ENCODE data around the gene XRN1. TPM values are rescaled to one million over a fixed set of nuclear protein-coding genes. Genes with fewer than 3 reads are reported as not detected.
A peak's percentile ranks its signal among the peaks of the same experiment; 100 is the strongest.
"Not testable (repeated sequence)": the region's sequence is repeated elsewhere in the genome, so short reads cannot be mapped to it uniquely, and the experiment has no call there.

XRN1 gene
- total and polyA plus RNA-seq, 10 of the 15 experiments (the other 5 are each of a cell fraction or from before 2014, with no cell fraction given): 1.7 to 38.8 (median 15.5) TPM

- ATAC-seq (peak; percentile 61; the same call in 2 of the 3 replicates), FAIRE-seq (no peak), DNase-seq (ENCODE audit: low read depth, low spot score) (no peak)
- ChIA-PET SMC1A (ENCODE audit: uncharacterized antibody, unreplicated experiment) (no interaction called here), RAD21 (ENCODE audit: unreplicated experiment) (interaction anchor here (0.7 kb wide), 1 partner anchor 417 kb away, joined by 3 read pairs; no protein-coding TSS in a partner anchor), CTCF (interaction anchor here (1.0 to 1.3 kb wide), 2 partner anchors 9 to 11 kb away, joined by 4 read pairs; no protein-coding TSS in a partner anchor), POLR2A (no interaction called here)
- in situ Hi-C loops (cut with MboI) (no loop called here), intact Hi-C loops (cut with micrococcal nuclease; ENCODE audit: unreplicated experiment) (no loop called here)
- H3K79me2 ChIP-seq (ENCODE audit: control insufficient read depth, insufficient read depth, low read length): no peaks in the 10 kb centered on the region
- H3K4me2 ChIP-seq (ENCODE audit: control insufficient read depth, insufficient read depth): no peak overlapping the region
- no peak overlapping the region for H3K9ac ChIP-seq (ENCODE audit: control insufficient read depth, insufficient read depth, low read length)
- H3K36me3 ChIP-seq (ENCODE audit: control insufficient read depth in 2 of 2, insufficient read depth in 2 of 2, low read length in 1 of 2): peaks cover 0 to 20% of the 10 kb centered on the region in 2 experiments; a peak in 2 of 4 replicates
- no peaks in the 10 kb centered on the region for H3K27me3 ChIP-seq (replicated peaks in 1 of 2; ENCODE audit: control insufficient read depth in 2 of 2, insufficient read depth in 2 of 2, low read length in 1 of 2)
- TF ChIP-seq CTCF (IDR thresholded peaks at IDR 0.05 in 2 of 3, conservative IDR thresholded peaks at IDR 0.05 in 1 of 3; ENCODE audit: control insufficient read depth in 2 of 3, extremely low read depth in 1 of 3, insufficient read depth in 1 of 3, low read depth in 3 of 3, low read length in 3 of 3) (peak; percentile 23 to 33 (median 24); a peak in 4 of 6 replicates), NFXL1 (IDR thresholded peaks at IDR 0.05; ENCODE audit: borderline replicate concordance) (no peak)
- H3K4me1 ChIP-seq (ENCODE audit: control insufficient read depth, insufficient read depth, low read length): no peaks in the 10 kb centered on the region
- no peak overlapping the region for H2AFZ ChIP-seq (ENCODE audit: control insufficient read depth, low read depth, low read length)
- no peaks in the 10 kb centered on the region for H3K9me3 ChIP-seq (replicated peaks; ENCODE audit: control insufficient read depth, insufficient read depth, low read length)
- BruUV-seq (replicated peaks): no TSS peak
- H3K27ac ChIP-seq (ENCODE audit: control insufficient read depth, insufficient read depth): no peak overlapping the region
- no peaks in the 10 kb centered on the region for H4K20me1 ChIP-seq (ENCODE audit: control insufficient read depth, insufficient read depth)
- WGBS (ENCODE audit: insufficient coverage, insufficient replicate concordance, low lambda C conversion rate, missing lambda C conversion rate): 100% methylated on average over 1 of the region's 1 CpG
- H3K4me3 ChIP-seq: no peak overlapping the region
Measured at GRCh38 chr3:142366434-142366833, 81.4 kb downstream of the XRN1 start.

- H3K9me3 ChIP-seq (replicated peaks; ENCODE audit: control insufficient read depth, insufficient read depth, low read length): no peaks in the 10 kb centered on the region
- peaks cover 0 to 17% of the 10 kb centered on the region in 2 experiments; a peak in 2 of 4 replicates for H3K36me3 ChIP-seq (ENCODE audit: control insufficient read depth in 2 of 2, insufficient read depth in 2 of 2, low read length in 1 of 2)
- in situ Hi-C loops (cut with MboI): no loop called here
- no peak for TF ChIP-seq DPF2 (IDR thresholded peaks at IDR 0.05)
- TF ChIP-seq KAT2A (conservative IDR thresholded peaks at IDR 0.05; ENCODE audit: control insufficient read depth, low read depth, low read length): no peak
- no peak for TF ChIP-seq HDGF (IDR thresholded peaks at IDR 0.05)
- TF ChIP-seq NFXL1 (IDR thresholded peaks at IDR 0.05; ENCODE audit: borderline replicate concordance): no peak
- intact Hi-C loops (cut with micrococcal nuclease; ENCODE audit: unreplicated experiment): no loop called here
- H3K4me2 ChIP-seq (ENCODE audit: control insufficient read depth, insufficient read depth): no peak overlapping the region
- H3K79me2 ChIP-seq (ENCODE audit: control insufficient read depth, insufficient read depth, low read length): no peaks in the 10 kb centered on the region
- no TSS peak for BruUV-seq (replicated peaks)
- POLR2A ChIA-PET: no interaction called here
- ATAC-seq (no peak), DNase-seq (ENCODE audit: low read depth, low spot score) (no peak), FAIRE-seq (no peak)
- no peak overlapping the region for H3K27ac ChIP-seq (ENCODE audit: control insufficient read depth, insufficient read depth)
- H3K4me1 ChIP-seq (ENCODE audit: control insufficient read depth, insufficient read depth, low read length): no peaks in the 10 kb centered on the region
- H3K4me3 ChIP-seq: no peak overlapping the region
- H4K20me1 ChIP-seq (ENCODE audit: control insufficient read depth, insufficient read depth): no peaks in the 10 kb centered on the region
- H3K27me3 ChIP-seq (replicated peaks in 1 of 2; ENCODE audit: control insufficient read depth in 2 of 2, insufficient read depth in 2 of 2, low read length in 1 of 2): no peaks in the 10 kb centered on the region
- SMC1A ChIA-PET (ENCODE audit: uncharacterized antibody, unreplicated experiment): no interaction called here
- H3K9ac ChIP-seq (ENCODE audit: control insufficient read depth, insufficient read depth, low read length): no peak overlapping the region
- no peak overlapping the region for H2AFZ ChIP-seq (ENCODE audit: control insufficient read depth, low read depth, low read length)
- RAD21 ChIA-PET (ENCODE audit: unreplicated experiment): no interaction called here
- WGBS (ENCODE audit: insufficient coverage, insufficient replicate concordance, low lambda C conversion rate, missing lambda C conversion rate): 97% methylated on average over 2 of the region's 2 CpGs
- CTCF ChIA-PET: no interaction called here
Measured at GRCh38 chr3:142363936-142364467, 83.8 kb downstream of the XRN1 start.

DNA sequence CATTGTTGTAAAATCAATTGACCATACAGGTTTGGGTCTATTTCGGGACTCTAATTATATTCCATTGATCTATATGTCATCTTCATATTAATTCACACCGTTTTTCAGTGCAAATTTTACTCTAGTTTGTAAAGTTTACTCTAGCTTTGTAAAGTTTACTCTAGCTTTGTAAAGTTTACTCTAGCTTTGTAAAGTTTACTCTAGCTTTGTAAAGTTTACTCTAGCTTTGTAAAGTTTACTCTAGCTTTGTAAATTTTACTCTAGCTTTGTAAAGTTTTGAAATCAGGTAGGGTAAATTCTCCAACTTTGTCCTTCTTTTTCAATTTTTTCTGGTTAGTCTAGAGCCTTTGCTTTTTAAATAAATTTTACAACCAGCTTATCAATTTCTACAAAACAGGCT is 84.4 kb downstream of the XRN1 start:
- DNase-seq (ENCODE audit: low read depth, low spot score); ATAC-seq; H3K4me1 ChIP-seq (ENCODE audit: control insufficient read depth, insufficient read depth, low read length); H3K27me3 ChIP-seq (replicated peaks in 1 of 2; ENCODE audit: control insufficient read depth in 2 of 2, insufficient read depth in 2 of 2, low read length in 1 of 2); H3K4me3 ChIP-seq; H2AFZ ChIP-seq (ENCODE audit: control insufficient read depth, low read depth, low read length); BruUV-seq (replicated peaks); H4K20me1 ChIP-seq (ENCODE audit: control insufficient read depth, insufficient read depth); FAIRE-seq; H3K79me2 ChIP-seq (ENCODE audit: control insufficient read depth, insufficient read depth, low read length); RAD21 ChIA-PET (ENCODE audit: unreplicated experiment); SMC1A ChIA-PET (ENCODE audit: uncharacterized antibody, unreplicated experiment); intact Hi-C loops (cut with micrococcal nuclease; ENCODE audit: unreplicated experiment); H3K4me2 ChIP-seq (ENCODE audit: control insufficient read depth, insufficient read depth); in situ Hi-C loops (cut with MboI); POLR2A ChIA-PET; H3K9ac ChIP-seq (ENCODE audit: control insufficient read depth, insufficient read depth, low read length); H3K9me3 ChIP-seq (replicated peaks; ENCODE audit: control insufficient read depth, insufficient read depth, low read length); H3K27ac ChIP-seq (ENCODE audit: control insufficient read depth, insufficient read depth): not testable (repeated sequence)
- peaks cover 0 to 13% of the 10 kb centered on the region in 2 experiments; a peak in 2 of 4 replicates for H3K36me3 ChIP-seq (ENCODE audit: control insufficient read depth in 2 of 2, insufficient read depth in 2 of 2, low read length in 1 of 2)
- 98% methylated on average over 2 of the region's 2 CpGs for WGBS (ENCODE audit: insufficient coverage, insufficient replicate concordance, low lambda C conversion rate, missing lambda C conversion rate)
- CTCF ChIA-PET: interaction anchor here (1.0 kb wide), 1 partner anchor 110 kb away, joined by 3 read pairs; no protein-coding TSS in a partner anchor
